ENCODE data around the gene ANKFN1. TPM values are rescaled to one million over a fixed set of nuclear protein-coding genes. Genes with fewer than 3 reads are reported as not detected.

ANKFN1 gene
- total and polyA plus RNA-seq, 2 donors from 2014 or later = 0.19 TPM; not detected in 1

- TF ChIP-seq, protein P1, sequence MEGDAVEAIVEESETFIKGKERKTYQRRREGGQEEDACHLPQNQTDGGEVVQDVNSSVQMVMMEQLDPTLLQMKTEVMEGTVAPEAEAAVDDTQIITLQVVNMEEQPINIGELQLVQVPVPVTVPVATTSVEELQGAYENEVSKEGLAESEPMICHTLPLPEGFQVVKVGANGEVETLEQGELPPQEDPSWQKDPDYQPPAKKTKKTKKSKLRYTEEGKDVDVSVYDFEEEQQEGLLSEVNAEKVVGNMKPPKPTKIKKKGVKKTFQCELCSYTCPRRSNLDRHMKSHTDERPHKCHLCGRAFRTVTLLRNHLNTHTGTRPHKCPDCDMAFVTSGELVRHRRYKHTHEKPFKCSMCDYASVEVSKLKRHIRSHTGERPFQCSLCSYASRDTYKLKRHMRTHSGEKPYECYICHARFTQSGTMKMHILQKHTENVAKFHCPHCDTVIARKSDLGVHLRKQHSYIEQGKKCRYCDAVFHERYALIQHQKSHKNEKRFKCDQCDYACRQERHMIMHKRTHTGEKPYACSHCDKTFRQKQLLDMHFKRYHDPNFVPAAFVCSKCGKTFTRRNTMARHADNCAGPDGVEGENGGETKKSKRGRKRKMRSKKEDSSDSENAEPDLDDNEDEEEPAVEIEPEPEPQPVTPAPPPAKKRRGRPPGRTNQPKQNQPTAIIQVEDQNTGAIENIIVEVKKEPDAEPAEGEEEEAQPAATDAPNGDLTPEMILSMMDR (IDR thresholded peaks at IDR 0.05; ENCODE audit: borderline replicate concordance, extremely low read depth, insufficient read depth) = no peak
- no peaks in the 10 kb centered on the region for H3K4me1 ChIP-seq (ENCODE audit: control insufficient read depth in 2 of 3, insufficient read depth in 2 of 3, low read depth in 1 of 3, low read length in 3 of 3)
- DNase-seq = no peak
- no peak for FAIRE-seq
- no peaks in the 10 kb centered on the region for H3K27me3 ChIP-seq (ENCODE audit: control insufficient read depth, insufficient read depth, low read length)
- no peaks in the 10 kb centered on the region for H3K36me3 ChIP-seq (ENCODE audit: control insufficient read depth in 2 of 3, insufficient read depth in 3 of 3, low read length in 3 of 3)
- intact Hi-C loops (cut with DNase I) = no loop called here
- no peak overlapping the region for H3K9ac ChIP-seq (ENCODE audit: low read length in 3 of 3)
- peaks cover 0 to 2% (median 0%) of the 10 kb centered on the region in 3 donors for H3K9me3 ChIP-seq (ENCODE audit: control insufficient read depth in 2 of 3, insufficient read depth in 1 of 3, low read length in 3 of 3)
- no peak overlapping the region for H3K4me3 ChIP-seq (ENCODE audit: low read length in 3 of 3)
- H3K27ac ChIP-seq (ENCODE audit: low read depth in 2 of 2, low read length in 2 of 2) = no peak overlapping the region
Observed at GRCh38 chr17:56347639-56348038, 194.4 kb downstream of the ANKFN1 start.

GRCh38 chr17:56350592-56350991 lies 197.3 kb downstream of the ANKFN1 start:
- no peaks in the 10 kb centered on the region for H3K27me3 ChIP-seq (ENCODE audit: control insufficient read depth, insufficient read depth, low read length)
- DNase-seq = no peak
- no peak for FAIRE-seq
- no peaks in the 10 kb centered on the region for H3K36me3 ChIP-seq (ENCODE audit: control insufficient read depth in 2 of 3, insufficient read depth in 3 of 3, low read length in 3 of 3)
- H3K9me3 ChIP-seq (ENCODE audit: control insufficient read depth in 2 of 3, insufficient read depth in 1 of 3, low read length in 3 of 3) = no peaks in the 10 kb centered on the region
- TF ChIP-seq, protein P1 (IDR thresholded peaks at IDR 0.05; ENCODE audit: borderline replicate concordance, extremely low read depth, insufficient read depth) = no peak
- no peak overlapping the region for H3K9ac ChIP-seq (ENCODE audit: low read length in 3 of 3)
- intact Hi-C loops (cut with DNase I) = no loop called here
- no peak overlapping the region for H3K27ac ChIP-seq (ENCODE audit: low read depth in 2 of 2, low read length in 2 of 2)
- no peaks in the 10 kb centered on the region for H3K4me1 ChIP-seq (ENCODE audit: control insufficient read depth in 2 of 3, insufficient read depth in 2 of 3, low read depth in 1 of 3, low read length in 3 of 3)
- H3K4me3 ChIP-seq (ENCODE audit: low read length in 3 of 3) = no peak overlapping the region

- H3K36me3 ChIP-seq (ENCODE audit: control insufficient read depth in 2 of 3, insufficient read depth in 3 of 3, low read length in 3 of 3) = no peaks in the 10 kb centered on the region
- H3K9me3 ChIP-seq (ENCODE audit: control insufficient read depth in 2 of 3, insufficient read depth in 1 of 3, low read length in 3 of 3) = no peaks in the 10 kb centered on the region
- intact Hi-C loops (cut with DNase I) = no loop called here
- H3K4me1 ChIP-seq (ENCODE audit: control insufficient read depth in 2 of 3, insufficient read depth in 2 of 3, low read depth in 1 of 3, low read length in 3 of 3) = no peaks in the 10 kb centered on the region
- TF ChIP-seq, protein P1 (IDR thresholded peaks at IDR 0.05; ENCODE audit: borderline replicate concordance, extremely low read depth, insufficient read depth) = no peak
- H3K27ac ChIP-seq (ENCODE audit: low read depth in 2 of 2, low read length in 2 of 2) = no peak overlapping the region
- H3K27me3 ChIP-seq (ENCODE audit: control insufficient read depth, insufficient read depth, low read length) = no peaks in the 10 kb centered on the region
- FAIRE-seq (no peak), DNase-seq (no peak)
- no peak overlapping the region for H3K4me3 ChIP-seq (ENCODE audit: low read length in 3 of 3)
- H3K9ac ChIP-seq (ENCODE audit: low read length in 3 of 3) = no peak overlapping the region
Observed at GRCh38 chr17:56351675-56352074, 198.4 kb downstream of the ANKFN1 start.

DNA sequence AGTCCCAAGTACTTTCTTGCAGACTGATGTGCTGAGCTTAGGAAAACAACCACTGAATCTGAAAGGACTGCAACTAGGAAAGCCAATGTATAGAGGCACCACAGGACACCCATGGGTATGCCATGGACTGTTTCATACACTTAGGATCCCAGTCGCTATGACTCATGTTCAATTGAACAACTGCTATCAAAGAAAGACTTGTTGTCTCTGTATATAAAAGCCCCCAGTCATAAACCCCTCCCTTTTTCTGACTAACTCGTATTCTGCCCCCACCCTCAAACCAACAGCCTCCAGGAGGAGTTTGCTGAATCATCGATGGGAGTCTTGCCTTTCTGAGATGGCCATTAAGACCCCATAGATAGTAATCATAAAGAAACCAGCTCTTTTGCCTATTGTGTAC lies 205.4 kb downstream of the ANKFN1 start:
- TF ChIP-seq, protein P1 (IDR thresholded peaks at IDR 0.05; ENCODE audit: borderline replicate concordance, extremely low read depth, insufficient read depth) = no peak
- intact Hi-C loops (cut with DNase I) = no loop called here
- H3K4me1 ChIP-seq (ENCODE audit: control insufficient read depth in 2 of 3, insufficient read depth in 2 of 3, low read depth in 1 of 3, low read length in 3 of 3) = no peaks in the 10 kb centered on the region
- no peaks in the 10 kb centered on the region for H3K27me3 ChIP-seq (ENCODE audit: control insufficient read depth, insufficient read depth, low read length)
- H3K9ac ChIP-seq (ENCODE audit: low read length in 3 of 3) = no peak overlapping the region
- no peak overlapping the region for H3K27ac ChIP-seq (ENCODE audit: low read depth in 2 of 2, low read length in 2 of 2)
- FAIRE-seq (no peak), DNase-seq (no peak)
- no peak overlapping the region for H3K4me3 ChIP-seq (ENCODE audit: low read length in 3 of 3)
- H3K36me3 ChIP-seq (ENCODE audit: control insufficient read depth in 2 of 3, insufficient read depth in 3 of 3, low read length in 3 of 3) = no peaks in the 10 kb centered on the region
- H3K9me3 ChIP-seq (ENCODE audit: control insufficient read depth in 2 of 3, insufficient read depth in 1 of 3, low read length in 3 of 3) = no peaks in the 10 kb centered on the region

All from kidney (tissue), 14 donors.